Measurements from ENCODE around the gene CALHM4.
"Not testable (repeated sequence)": the region's sequence is repeated elsewhere in the genome, so short reads cannot be mapped to it uniquely, and the experiment has no call there.

Gene CALHM4

GRCh38 chr6:116586738-116587137 is 33.2 kb downstream of the CALHM4 start:
- Histone ChIP-seq H2AFZ (ENCODE audit: low read depth, low read length, severe bottlenecking) (no peak overlapping the region), H4K20me1 (ENCODE audit: low read depth, low read length) (no peaks in the 10 kb centered on the region), H3K4me2 (ENCODE audit: low read depth, low read length, poor library complexity, severe bottlenecking) (no peak overlapping the region)

GRCh38 chr6:116595247-116595646 is 41.7 kb downstream of the CALHM4 start:
- Histone ChIP-seq H4K20me1 (ENCODE audit: low read depth, low read length) (no peaks in the 10 kb centered on the region), H3K79me2 (ENCODE audit: insufficient read depth, low read length) (no peaks in the 10 kb centered on the region), H3K4me3 (ENCODE audit: insufficient read depth, low read length, poor library complexity, severe bottlenecking) (no peak overlapping the region), H3K9me2 (replicated peaks; ENCODE audit: insufficient read depth, low read length) (no peaks in the 10 kb centered on the region), H3K36me3 (ENCODE audit: low read length) (peaks cover 32% of the 10 kb centered on the region), H3K27me3 (ENCODE audit: low read length) (no peaks in the 10 kb centered on the region), H3K9ac (ENCODE audit: low read length) (no peak overlapping the region), H3K27ac (ENCODE audit: low read depth, low read length) (no peak overlapping the region), H3K4me2 (ENCODE audit: low read depth, low read length, poor library complexity, severe bottlenecking) (no peak overlapping the region), H3F3A (ENCODE audit: insufficient read depth) (0 out of 2 replicates have a peak, but pooled peaks cover 3% of the 10 kb centered on the region), H3K9me3 (ENCODE audit: insufficient read depth, low read length) (no peaks in the 10 kb centered on the region), H2AFZ (ENCODE audit: low read depth, low read length, severe bottlenecking) (no peak overlapping the region)
- TF ChIP-seq EZH2phosphoT487 (conservative IDR thresholded peaks at IDR 0.05; ENCODE audit: low read length): no peak
- TF ChIP-seq, protein P1, sequence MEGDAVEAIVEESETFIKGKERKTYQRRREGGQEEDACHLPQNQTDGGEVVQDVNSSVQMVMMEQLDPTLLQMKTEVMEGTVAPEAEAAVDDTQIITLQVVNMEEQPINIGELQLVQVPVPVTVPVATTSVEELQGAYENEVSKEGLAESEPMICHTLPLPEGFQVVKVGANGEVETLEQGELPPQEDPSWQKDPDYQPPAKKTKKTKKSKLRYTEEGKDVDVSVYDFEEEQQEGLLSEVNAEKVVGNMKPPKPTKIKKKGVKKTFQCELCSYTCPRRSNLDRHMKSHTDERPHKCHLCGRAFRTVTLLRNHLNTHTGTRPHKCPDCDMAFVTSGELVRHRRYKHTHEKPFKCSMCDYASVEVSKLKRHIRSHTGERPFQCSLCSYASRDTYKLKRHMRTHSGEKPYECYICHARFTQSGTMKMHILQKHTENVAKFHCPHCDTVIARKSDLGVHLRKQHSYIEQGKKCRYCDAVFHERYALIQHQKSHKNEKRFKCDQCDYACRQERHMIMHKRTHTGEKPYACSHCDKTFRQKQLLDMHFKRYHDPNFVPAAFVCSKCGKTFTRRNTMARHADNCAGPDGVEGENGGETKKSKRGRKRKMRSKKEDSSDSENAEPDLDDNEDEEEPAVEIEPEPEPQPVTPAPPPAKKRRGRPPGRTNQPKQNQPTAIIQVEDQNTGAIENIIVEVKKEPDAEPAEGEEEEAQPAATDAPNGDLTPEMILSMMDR (IDR thresholded peaks at IDR 0.05; ENCODE audit: insufficient read depth, low read length, poor library complexity, severe bottlenecking): no peak

More at GRCh38 chr6:116586738-116587137, 33.2 kb downstream of the CALHM4 start:
- Histone ChIP-seq H3K27me3 (ENCODE audit: low read length) (no peaks in the 10 kb centered on the region), H3K4me3 (ENCODE audit: insufficient read depth, low read length, poor library complexity, severe bottlenecking) (no peak overlapping the region), H3K79me2 (ENCODE audit: insufficient read depth, low read length) (no peaks in the 10 kb centered on the region), H3K9me3 (ENCODE audit: insufficient read depth, low read length) (no peaks in the 10 kb centered on the region), H3K27ac (ENCODE audit: low read depth, low read length) (no peak overlapping the region), H3K36me3 (ENCODE audit: low read length) (peaks cover 59% of the 10 kb centered on the region), H3F3A (ENCODE audit: insufficient read depth) (no peaks in the 10 kb centered on the region), H3K9ac (ENCODE audit: low read length) (no peak overlapping the region), H3K9me2 (replicated peaks; ENCODE audit: insufficient read depth, low read length) (no peaks in the 10 kb centered on the region)
- TF ChIP-seq EZH2phosphoT487 (conservative IDR thresholded peaks at IDR 0.05; ENCODE audit: low read length): no peak
- TF ChIP-seq, protein P1 (IDR thresholded peaks at IDR 0.05; ENCODE audit: insufficient read depth, low read length, poor library complexity, severe bottlenecking): no peak

GRCh38 chr6:116596815-116597214 is 43.3 kb downstream of the CALHM4 start:
- H3K79me2 ChIP-seq (ENCODE audit: insufficient read depth, low read length): no peaks in the 10 kb centered on the region
- no peaks in the 10 kb centered on the region for H3K27me3 ChIP-seq (ENCODE audit: low read length)
- H3K9ac ChIP-seq (ENCODE audit: low read length): no peak overlapping the region
- no peak overlapping the region for H3K4me3 ChIP-seq (ENCODE audit: insufficient read depth, low read length, poor library complexity, severe bottlenecking)
- no peaks in the 10 kb centered on the region for H3K9me2 ChIP-seq (replicated peaks; ENCODE audit: insufficient read depth, low read length)
- H3K36me3 ChIP-seq (ENCODE audit: low read length): peaks cover 20% of the 10 kb centered on the region; the same call in 1 of the 2 replicates
- H3F3A ChIP-seq (ENCODE audit: insufficient read depth): 0 out of 2 replicates have a peak, but pooled peaks cover 3% of the 10 kb centered on the region
- TF ChIP-seq, protein P1 (IDR thresholded peaks at IDR 0.05; ENCODE audit: insufficient read depth, low read length, poor library complexity, severe bottlenecking): no peak
- TF ChIP-seq EZH2phosphoT487 (conservative IDR thresholded peaks at IDR 0.05; ENCODE audit: low read length): no peak
- no peaks in the 10 kb centered on the region for H3K9me3 ChIP-seq (ENCODE audit: insufficient read depth, low read length)
- no peak overlapping the region for H3K4me2 ChIP-seq (ENCODE audit: low read depth, low read length, poor library complexity, severe bottlenecking)
- H4K20me1 ChIP-seq (ENCODE audit: low read depth, low read length): no peaks in the 10 kb centered on the region
- no peak overlapping the region for H2AFZ ChIP-seq (ENCODE audit: low read depth, low read length, severe bottlenecking)
- H3K27ac ChIP-seq (ENCODE audit: low read depth, low read length): no peak overlapping the region

DNA sequence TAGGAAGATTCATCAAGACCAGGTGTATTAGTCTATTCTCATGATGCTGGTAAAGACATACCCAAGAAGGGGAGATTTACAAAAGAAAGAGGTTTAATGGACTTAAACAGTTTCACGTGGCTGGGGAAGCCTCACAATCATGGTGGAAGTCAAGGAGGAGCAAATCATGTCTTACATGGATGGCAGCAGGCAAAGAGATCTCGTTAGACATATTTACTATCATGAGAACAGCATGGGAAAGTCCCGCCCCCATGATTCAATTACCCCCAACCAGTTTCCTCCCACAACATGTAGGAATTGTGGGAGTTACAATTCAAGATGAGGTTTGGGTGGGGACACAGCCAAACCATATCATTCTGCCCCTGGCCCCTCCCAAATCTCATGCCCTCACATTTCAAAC is 50.4 kb downstream of the CALHM4 start:
- not testable (repeated sequence) for H2AFZ ChIP-seq (ENCODE audit: low read depth, low read length, severe bottlenecking); H3K79me2 ChIP-seq (ENCODE audit: insufficient read depth, low read length); H3K36me3 ChIP-seq (ENCODE audit: low read length); H3K9ac ChIP-seq (ENCODE audit: low read length); H3F3A ChIP-seq (ENCODE audit: insufficient read depth); H3K9me3 ChIP-seq (ENCODE audit: insufficient read depth, low read length); H3K4me2 ChIP-seq (ENCODE audit: low read depth, low read length, poor library complexity, severe bottlenecking); H3K27me3 ChIP-seq (ENCODE audit: low read length); H3K27ac ChIP-seq (ENCODE audit: low read depth, low read length); H4K20me1 ChIP-seq (ENCODE audit: low read depth, low read length); H3K9me2 ChIP-seq (replicated peaks; ENCODE audit: insufficient read depth, low read length); H3K4me3 ChIP-seq (ENCODE audit: insufficient read depth, low read length, poor library complexity, severe bottlenecking)

DNA sequence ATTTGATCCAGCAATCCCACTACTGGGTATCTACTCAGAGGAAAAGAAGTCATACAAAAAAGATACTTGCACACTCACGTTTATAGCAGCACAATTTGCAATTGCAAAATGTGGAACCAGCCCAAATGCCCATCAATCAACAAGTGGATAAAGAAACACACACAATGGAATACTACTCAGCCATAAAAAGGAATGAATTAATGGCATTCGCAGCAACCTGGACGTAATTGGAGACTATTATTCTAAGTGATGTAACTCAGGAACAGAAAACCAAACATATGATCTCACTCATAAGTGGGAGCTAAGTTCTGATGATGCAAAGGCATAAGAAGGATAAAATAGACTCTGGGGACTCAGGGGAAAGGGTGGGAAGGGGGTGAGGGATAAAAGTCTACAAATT is 51.3 kb downstream of the CALHM4 start:
- not testable (repeated sequence) for H3K4me3 ChIP-seq (ENCODE audit: insufficient read depth, low read length, poor library complexity, severe bottlenecking); H3F3A ChIP-seq (ENCODE audit: insufficient read depth); H3K9me2 ChIP-seq (replicated peaks; ENCODE audit: insufficient read depth, low read length); H3K27me3 ChIP-seq (ENCODE audit: low read length); H3K9me3 ChIP-seq (ENCODE audit: insufficient read depth, low read length); H3K79me2 ChIP-seq (ENCODE audit: insufficient read depth, low read length); H4K20me1 ChIP-seq (ENCODE audit: low read depth, low read length); H2AFZ ChIP-seq (ENCODE audit: low read depth, low read length, severe bottlenecking); H3K9ac ChIP-seq (ENCODE audit: low read length); H3K4me2 ChIP-seq (ENCODE audit: low read depth, low read length, poor library complexity, severe bottlenecking); H3K36me3 ChIP-seq (ENCODE audit: low read length); H3K27ac ChIP-seq (ENCODE audit: low read depth, low read length)

Data from SU-DHL-6 (cell line).